ENCODE measurements around the gene UBC. TPM values are rescaled to one million over a fixed set of nuclear protein-coding genes. Genes with fewer than 3 reads are reported as not detected.
"Not testable (repeated sequence)": the region's sequence is repeated elsewhere in the genome, so short reads cannot be mapped to it uniquely, and the experiment has no call there.

Gene UBC
- total RNA-seq, 1 donor from 2014 or later = 859 TPM

DNA sequence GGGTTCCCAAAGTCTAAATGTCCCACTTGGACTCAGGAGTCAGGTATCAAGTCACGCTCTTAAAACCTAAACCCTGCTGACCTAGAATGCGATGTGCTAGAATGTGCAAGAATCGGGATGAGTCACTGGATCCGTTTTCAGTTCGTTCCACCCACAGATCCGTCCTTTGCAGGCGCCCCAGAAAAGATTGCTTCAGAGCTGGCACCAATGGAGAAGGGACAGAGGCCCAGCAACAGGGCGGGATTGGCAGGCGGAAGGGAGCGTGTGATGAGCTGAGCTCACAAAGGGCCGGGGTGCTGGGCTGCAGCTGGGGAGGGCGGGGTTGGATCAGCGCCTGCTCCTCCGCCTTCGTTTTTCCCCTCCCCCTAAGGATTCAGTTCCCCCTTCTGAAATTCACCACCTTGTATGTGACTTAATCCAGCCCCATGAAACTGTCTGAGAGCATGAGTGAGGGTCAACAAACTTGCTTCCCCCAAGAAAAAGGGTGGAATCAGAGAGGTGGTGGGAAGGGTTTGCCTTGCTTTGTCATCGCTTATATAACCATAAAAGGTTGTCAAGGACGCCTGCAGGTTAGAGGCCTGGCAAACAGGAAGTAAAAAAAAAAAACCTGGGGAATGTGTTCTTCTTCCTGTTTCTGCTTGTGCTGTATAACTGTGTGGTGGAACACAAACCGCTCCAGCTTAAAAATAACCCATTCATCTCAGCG is 2.8 kb upstream of the UBC start:
- intact Hi-C loops (cut with micrococcal nuclease) = loop anchor here (1.0 kb wide), 1 partner anchor 22 kb away; no protein-coding TSS in a partner anchor

- intact Hi-C loops (cut with micrococcal nuclease) = loop anchor here (1.0 kb wide), 1 partner anchor 23 kb away; no protein-coding TSS in a partner anchor
Observed at GRCh38 chr12:124916374-124917134, 2.1 kb upstream of the UBC start.

DNA sequence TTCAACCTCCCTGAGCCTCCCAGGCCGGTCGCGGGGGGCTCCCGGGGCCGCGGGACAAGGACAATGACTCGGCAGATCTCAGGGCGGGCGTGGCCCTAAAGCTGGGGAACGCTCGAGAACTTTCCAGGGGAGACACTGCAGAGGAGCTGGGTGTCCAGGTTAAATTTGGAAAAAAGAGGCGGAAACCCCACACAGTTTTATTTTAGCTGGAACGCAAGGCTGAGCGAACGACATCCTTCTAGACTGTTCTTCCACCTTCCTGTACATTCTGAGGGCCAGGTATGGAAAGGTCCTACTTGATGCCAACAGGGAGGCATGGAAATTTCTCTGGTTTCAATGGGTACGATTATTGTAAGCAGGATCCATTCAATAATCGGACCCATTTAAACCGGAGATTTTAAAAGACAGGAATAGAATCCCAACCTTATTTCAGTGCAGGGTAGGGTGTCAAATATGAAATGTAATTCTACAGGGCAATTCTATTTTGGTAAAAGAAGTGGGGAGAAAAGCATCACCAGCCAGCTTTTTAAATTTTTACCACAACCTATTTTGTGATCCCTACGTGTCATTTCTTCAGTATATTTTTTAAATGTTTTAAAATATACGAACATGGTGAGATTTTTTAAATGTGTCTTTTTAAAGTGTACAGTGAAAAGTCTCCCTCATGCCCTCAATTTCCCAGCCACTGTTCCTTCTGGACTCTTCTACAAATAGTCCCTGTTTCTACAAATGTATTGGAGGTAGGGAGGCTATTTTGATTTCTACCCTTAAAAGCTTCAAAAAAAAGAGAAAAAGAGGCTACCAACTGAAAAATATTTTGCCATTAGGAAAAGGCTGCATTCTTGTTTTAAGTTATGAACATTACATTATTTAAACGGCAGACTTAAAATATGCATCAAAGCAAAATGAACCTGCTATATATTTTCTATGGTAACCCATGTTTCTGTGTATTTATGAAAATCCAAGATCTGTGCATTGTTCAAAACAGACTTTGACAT is 1.1 kb upstream of the UBC start:
- intact Hi-C loops (cut with micrococcal nuclease) = no loop called here

- intact Hi-C loops (cut with micrococcal nuclease) = loop anchor here (1.0 to 5.0 kb wide), 2 partner anchors 14 to 446 kb away; no protein-coding TSS in a partner anchor
Observed at GRCh38 chr12:124913474-124914391, 717 bp downstream of the UBC start.

- intact Hi-C loops (cut with micrococcal nuclease) = loop anchor here (5.0 kb wide), 1 partner anchor 445 kb away; no protein-coding TSS in a partner anchor
Observed at GRCh38 chr12:124912529-124913287, 1.7 kb downstream of the UBC start.

- intact Hi-C loops (cut with micrococcal nuclease) = loop anchor here (5.0 kb wide), 1 partner anchor 444 kb away; no protein-coding TSS in a partner anchor
Observed at GRCh38 chr12:124911521-124911920, 2.9 kb downstream of the UBC start.

DNA sequence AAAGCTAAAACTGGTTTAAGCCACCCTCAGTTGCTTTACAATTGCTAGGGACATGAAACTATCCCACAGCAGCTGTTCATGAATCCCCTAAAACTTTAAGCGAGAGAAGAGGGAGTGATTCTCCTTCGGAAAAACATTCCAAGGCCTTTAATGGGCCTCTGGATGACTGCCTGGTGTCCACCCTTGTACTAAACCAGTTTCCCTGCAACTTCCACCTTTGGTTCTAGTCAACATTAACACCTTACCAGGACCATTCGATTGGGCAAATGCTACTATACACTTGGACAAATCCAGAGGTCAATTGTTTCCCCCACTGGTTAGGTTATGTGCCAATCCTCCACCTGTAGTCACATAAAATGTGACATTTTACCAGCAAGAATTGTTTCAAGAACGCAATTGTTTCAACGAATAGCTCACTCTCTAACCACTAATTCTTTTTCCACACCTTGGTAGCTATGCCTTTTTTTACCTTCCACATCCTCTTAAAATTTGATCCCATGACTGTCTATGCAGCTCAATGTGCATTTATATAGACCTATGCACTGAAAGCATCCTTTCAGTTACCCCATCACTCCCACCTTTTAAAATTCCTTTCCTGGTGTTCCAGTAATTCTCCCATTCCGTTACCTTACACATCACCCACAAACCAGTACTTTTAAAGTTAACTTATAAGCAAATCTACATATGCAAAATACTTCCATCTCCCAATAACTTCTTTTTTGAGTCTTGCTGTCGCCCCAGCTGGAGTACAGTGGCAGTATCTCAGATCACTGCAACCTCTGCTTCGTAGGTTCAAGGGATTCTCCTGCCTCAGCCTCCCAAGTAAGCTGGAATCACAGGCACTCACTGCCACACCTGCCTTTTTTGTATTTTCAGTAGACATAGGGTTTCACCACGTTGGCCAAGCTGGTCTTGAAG is 3.6 kb downstream of the UBC start:
- intact Hi-C loops (cut with micrococcal nuclease) = loop anchor here (5.0 kb wide), 1 partner anchor 444 kb away; no protein-coding TSS in a partner anchor

- intact Hi-C loops (cut with micrococcal nuclease) = loop anchor here (5.0 kb wide), 2 partner anchors 48 to 443 kb away; partner anchors contain the start of gene SCARB1
Observed at GRCh38 chr12:124909831-124910560, 4.5 kb downstream of the UBC start.

GRCh38 chr12:124906606-124907261 is 7.7 kb downstream of the UBC start:
- intact Hi-C loops (cut with micrococcal nuclease) = loop anchor here (1.0 to 5.0 kb wide), 2 partner anchors 33 to 44 kb away; partner anchors contain the start of gene SCARB1

DNA sequence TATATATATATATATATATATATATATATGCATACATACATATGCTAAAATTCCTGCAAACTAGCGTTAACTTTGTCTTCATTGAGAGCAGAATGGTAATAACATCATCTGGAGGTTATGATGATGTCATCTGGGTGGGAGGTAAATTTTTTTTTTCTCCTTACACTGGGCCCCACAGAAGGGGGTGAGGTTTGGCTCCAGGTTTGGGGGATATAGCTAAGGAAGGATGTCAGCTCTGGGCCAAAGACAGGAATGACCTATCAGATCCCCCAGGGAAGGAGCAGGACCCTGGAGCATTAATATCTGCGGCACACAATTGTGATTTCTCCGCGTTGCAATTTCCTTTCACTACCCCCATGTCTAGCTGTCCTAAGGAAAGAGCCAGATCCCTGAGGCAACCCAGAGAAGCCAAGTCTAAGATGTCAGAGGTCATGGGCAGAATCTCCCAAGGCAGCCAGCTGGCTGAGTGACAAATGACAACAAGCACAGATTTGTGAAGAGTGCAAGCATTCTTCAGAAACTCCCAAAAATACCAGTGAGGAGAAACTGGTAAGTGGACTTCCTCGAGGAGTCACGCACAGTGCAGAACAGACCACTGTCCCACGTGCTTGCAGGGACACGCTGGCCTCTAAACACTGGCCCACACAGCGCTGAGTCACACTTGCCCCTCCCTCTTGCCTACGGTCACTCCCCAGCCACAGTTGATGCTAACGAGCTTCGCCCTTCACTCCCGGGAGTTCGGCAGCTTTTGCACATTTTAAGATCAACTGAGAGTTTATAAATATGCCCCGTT is 9.9 kb downstream of the UBC start:
- intact Hi-C loops (cut with micrococcal nuclease) = loop anchor here (5.0 kb wide), 1 partner anchor 42 kb away; the partner anchor contains the start of gene SCARB1

DNA sequence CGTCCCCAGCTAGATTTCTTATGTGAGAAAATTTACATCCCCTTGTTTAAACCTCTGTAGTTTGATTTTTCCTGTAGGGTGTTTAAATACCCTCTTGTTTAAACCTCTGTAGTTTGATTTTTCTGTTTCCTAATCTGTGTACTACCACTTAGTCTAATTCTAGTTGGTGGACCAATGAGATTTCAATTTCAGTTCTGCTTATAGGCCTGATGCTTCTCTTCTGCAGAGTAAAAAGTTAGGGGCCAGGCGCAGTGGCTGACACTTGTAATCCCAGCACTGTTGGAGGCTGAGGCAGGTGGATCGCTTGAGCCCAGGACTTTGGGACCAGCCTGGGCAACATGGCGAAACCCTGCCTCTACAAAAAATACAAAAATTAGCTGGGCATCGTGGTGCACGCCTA is 11.5 kb downstream of the UBC start:
- intact Hi-C loops (cut with micrococcal nuclease) = no loop called here

DNA sequence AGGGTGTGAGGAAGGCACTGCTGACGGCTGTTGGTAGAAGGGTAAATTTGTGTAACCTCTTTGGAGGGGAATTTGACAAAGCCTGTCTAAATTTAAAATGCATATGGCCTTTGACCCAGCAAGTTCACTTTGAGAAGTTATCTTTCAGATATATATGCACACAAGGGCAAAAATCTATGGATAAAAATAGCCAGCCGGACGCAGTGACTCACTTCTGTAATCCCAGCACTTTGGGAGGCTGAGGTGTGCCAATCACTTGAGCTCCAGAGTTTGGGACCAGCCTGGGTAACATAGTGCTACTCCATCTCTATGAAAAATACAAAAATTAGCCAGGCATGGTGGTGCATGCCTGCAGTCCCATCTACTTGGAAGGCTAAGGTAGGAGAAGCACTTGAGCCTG is 13.4 kb downstream of the UBC start:
- intact Hi-C loops (cut with micrococcal nuclease) = no loop called here

DNA sequence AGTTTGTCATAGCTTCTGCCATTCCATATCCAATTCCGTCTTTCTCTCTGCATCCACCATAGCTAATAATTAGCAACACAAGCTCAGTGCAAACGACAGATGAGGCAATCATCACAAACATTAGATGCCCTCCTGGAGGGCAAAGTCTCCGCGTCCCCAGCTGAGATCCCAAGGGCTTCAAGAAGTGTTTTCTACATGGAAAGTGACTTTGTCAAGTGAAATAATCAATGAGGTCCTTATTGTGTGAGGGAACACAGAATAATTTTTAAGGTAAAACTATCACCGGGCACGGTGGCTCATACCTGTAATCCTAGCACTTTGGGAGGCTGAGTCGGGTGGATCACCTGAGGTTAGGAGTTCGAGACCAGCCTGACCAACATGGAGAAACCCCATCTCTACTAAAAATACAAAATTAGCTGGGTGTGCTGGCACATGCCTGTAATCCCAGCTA is 14.1 kb downstream of the UBC start:
- intact Hi-C loops (cut with micrococcal nuclease) = not testable (repeated sequence)

DNA sequence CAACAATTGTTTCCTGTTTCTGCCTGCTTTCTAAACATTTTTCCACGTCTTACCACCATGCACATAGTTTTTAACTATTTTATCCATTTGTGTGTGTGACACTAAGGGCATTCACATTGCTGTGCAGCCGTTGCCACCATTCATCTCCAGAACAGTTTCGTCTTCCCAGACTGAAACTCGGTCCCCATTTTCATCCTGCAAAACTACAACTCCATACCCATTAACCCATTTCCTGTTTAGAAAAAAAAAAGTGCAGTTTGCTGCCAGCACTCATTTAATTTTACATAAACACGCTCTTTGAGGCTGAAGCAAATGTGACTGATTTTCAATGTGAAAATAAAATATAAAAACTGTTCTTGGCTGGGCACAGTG is 15.5 kb downstream of the UBC start:
- intact Hi-C loops (cut with micrococcal nuclease) = no loop called here

DNA sequence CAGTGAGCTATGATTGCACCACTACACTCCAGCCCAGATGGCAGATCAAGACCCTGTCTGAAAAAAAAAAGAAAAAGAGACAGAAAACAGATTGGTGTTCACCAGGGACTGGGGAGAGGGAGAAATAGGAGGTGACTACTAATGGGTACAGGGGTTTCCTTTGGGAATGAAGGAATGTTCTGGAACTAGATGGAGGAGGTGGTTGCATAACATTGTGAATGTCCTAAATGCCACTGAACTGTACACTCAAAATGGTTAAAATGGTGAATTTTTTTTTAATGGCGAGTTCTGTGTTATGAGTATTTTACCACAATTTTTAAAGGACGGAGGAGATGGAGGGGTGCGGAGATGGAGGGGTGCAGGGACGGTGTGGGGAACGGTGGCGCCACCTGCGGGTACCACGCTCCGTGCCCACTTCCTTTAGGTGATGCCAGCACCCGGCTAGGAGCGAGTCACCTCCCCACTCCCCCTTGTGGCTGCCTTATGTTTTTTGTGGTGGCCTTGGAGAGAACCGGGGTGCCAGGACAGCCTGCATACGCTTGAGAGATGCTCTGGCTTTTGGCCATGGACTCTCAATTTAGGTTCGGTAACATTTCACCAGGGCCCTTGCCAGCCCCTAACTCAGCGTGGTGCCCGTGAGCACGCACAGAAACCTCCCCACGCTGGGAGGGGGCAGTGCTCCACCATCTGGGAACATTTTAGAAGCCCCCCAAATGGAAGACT is 16.1 kb downstream of the UBC start:
- intact Hi-C loops (cut with micrococcal nuclease) = no loop called here
